Measurements from ENCODE around the gene SLC17A1. TPM values are rescaled to one million over a fixed set of nuclear protein-coding genes. Genes with fewer than 3 reads are reported as not detected.

SLC17A1 gene
- total and polyA plus RNA-seq, 8 donors, result not detected

DNA sequence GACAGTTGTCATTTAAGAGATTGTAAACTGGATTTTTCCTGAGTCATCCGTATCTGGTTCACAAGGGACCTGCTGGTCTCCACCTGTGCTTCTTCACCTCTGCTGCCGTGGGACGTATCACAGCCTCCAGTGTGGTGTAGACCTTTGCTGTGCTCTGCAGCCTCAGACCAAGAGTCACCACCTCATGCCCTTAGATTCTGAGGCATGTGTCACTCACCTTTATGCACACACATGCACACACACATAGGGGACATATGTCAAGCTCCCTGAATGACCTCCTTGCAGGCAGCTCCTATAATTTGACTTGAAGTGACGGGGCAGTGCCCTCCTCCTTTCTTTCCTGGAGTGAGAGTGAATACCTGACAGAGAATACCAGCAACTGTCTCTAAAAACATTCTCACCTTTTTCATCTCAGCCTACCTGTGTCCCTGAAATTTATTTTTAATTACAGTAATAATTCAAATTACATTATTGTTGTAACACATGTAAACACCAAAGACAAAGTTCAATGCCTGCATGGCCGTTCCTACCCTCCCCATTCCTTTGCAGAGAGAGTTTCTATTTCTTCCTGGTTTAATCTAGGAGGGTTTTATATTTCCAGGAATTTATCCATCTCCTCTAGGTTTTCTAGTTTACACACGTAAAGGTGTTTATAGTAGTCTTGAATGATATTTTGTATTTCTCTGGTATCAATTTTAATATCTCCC, 73.8 kb downstream of the SLC17A1 start:
- Histone ChIP-seq H3K9me3 (no peaks in the 10 kb centered on the region), H3K27me3 (no peaks in the 10 kb centered on the region), H3K4me3 (no peak overlapping the region), H3K27ac (no peak overlapping the region), H3K36me3 (no peaks in the 10 kb centered on the region), H3K4me1 (no peaks in the 10 kb centered on the region)
- 69 to 89% (median 82%) methylated on average over 6 of the region's 6 CpGs for WGBS, 5 donors
- no peak for DNase-seq
- TF ChIP-seq POLR2A (IDR thresholded peaks at IDR 0.05) (no peak), EP300 (IDR thresholded peaks at IDR 0.05) (no peak)
- intact Hi-C loops (cut with DNase I; ENCODE audit: low total_unique reads), result no loop called here

DNA sequence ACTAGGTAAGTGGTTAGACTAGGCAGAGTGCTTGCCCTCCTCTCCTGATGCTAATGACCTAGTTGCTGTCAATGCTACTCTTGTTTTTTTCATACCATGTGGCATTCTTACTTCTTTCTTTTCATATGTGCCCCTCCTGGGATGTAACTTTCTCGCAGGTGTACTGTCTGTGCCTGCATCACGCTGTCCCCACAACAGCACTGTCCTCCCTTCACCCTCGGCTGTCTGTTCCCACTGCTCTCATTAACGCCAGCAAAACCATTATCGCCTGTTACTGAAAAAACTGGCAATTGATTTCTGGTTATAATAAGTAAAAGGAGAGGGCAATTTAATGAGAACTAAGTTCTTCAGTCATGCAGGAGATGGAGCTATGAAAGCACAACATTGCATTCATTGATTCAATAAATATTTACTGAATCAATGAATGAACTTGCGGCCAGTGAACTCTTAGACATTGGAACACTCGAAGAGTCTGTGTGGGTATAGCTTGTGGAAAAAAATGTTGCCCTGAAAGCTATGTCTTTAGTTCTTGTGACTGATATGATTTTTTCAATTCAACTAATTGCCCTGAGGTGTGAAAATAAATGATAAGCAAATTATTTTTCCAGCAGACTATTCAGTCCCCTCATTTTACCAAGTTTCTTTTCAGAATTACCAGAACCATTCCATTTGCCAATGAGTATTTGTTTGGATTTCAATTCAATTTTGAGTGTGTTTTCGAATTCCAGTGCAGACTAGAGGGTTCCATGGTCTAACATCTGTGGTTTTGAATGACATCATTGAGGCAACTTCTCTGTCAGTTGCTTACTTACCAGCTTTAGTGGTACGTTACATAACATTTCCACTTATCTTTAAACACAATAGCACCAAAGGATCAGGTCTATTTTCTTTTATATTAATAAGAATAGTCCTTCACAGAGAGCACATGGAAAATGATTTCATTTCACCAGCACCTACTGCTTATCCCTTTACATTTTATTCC, 75.2 kb downstream of the SLC17A1 start:
- no peaks in the 10 kb centered on the region for H3K36me3 ChIP-seq
- H3K27me3 ChIP-seq, result no peaks in the 10 kb centered on the region
- H3K9me3 ChIP-seq, result no peaks in the 10 kb centered on the region
- TF ChIP-seq CTCF (IDR thresholded peaks at IDR 0.05), result no peak
- TF ChIP-seq POLR2AphosphoS5 (IDR thresholded peaks at IDR 0.05), result no peak
- no peak for TF ChIP-seq EP300 (IDR thresholded peaks at IDR 0.05)
- no peak for TF ChIP-seq POLR2A (IDR thresholded peaks at IDR 0.05)
- intact Hi-C loops (cut with DNase I; ENCODE audit: low total_unique reads), result no loop called here
- 81 to 87% (median 85%) methylated on average over 9 of the region's 9 CpGs for WGBS, 5 donors
- H3K27ac ChIP-seq, result no peak overlapping the region
- DNase-seq, result no peak
- H3K4me3 ChIP-seq, result no peak overlapping the region
- no peaks in the 10 kb centered on the region for H3K4me1 ChIP-seq

DNA sequence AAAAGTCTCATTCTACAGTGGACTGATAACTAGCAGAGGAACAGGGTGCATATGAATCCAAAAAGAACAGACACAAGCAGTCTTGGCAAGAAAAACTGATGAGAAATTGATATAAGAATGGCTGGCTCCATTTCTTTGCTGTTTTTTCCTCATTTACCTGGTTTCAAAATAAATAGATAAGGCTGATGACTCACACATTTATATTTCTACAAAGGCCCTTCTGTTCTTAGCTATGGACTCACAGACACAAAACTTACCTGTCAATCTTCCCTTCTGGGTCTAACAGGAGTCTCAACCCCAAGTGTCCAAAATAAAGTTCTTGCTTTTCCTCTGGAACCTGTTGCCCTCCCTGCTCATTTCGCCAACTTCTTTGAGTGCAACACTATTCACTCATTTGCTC, 76.4 kb downstream of the SLC17A1 start:
- TF ChIP-seq POLR2A (IDR thresholded peaks at IDR 0.05) (no peak), CTCF (IDR thresholded peaks at IDR 0.05) (no peak), POLR2AphosphoS5 (IDR thresholded peaks at IDR 0.05) (no peak), EP300 (IDR thresholded peaks at IDR 0.05) (no peak)
- no peak overlapping the region for H3K4me3 ChIP-seq
- 86 to 98% (median 97%) methylated on average over 1 of the region's 1 CpG for WGBS, 5 donors
- no peak overlapping the region for H3K27ac ChIP-seq
- H3K9me3 ChIP-seq, result no peaks in the 10 kb centered on the region
- intact Hi-C loops (cut with DNase I; ENCODE audit: low total_unique reads), result no loop called here
- peak in 1 of 2 donors; percentile 3 for DNase-seq
- no peaks in the 10 kb centered on the region for H3K36me3 ChIP-seq
- H3K27me3 ChIP-seq, result no peaks in the 10 kb centered on the region
- no peaks in the 10 kb centered on the region for H3K4me1 ChIP-seq

GRCh38 chr6:25754535-25754934, 77.3 kb downstream of the SLC17A1 start, which contains the start of gene SLC17A4:
Gene SLC17A4 (plus strand): TSS chr6:25754742. CDS start chr6:25761963, 7,221 bp downstream.
- H3K36me3 ChIP-seq, result no peaks in the 10 kb centered on the region
- H3K9me3 ChIP-seq, result no peaks in the 10 kb centered on the region
- H3K4me3 ChIP-seq, result no peak within 1 kb of the TSS
- no peaks in the 10 kb centered on the region for H3K4me1 ChIP-seq
- H3K27ac ChIP-seq, result no peak within 1 kb of the TSS
- DNase-seq, result no peak
- H3K27me3 ChIP-seq, result no peaks in the 10 kb centered on the region
- TF ChIP-seq POLR2AphosphoS5 (IDR thresholded peaks at IDR 0.05), result no peak
- no peak for TF ChIP-seq POLR2A (IDR thresholded peaks at IDR 0.05)
- TF ChIP-seq EP300 (IDR thresholded peaks at IDR 0.05), result no peak
- TF ChIP-seq CTCF (IDR thresholded peaks at IDR 0.05), result no peak
- intact Hi-C loops (cut with DNase I; ENCODE audit: low total_unique reads), result no loop called here
